Measurements from ENCODE around the gene FADD.
"Not testable (repeated sequence)": the region's sequence is repeated elsewhere in the genome, so short reads cannot be mapped to it uniquely, and the experiment has no call there.

The FADD gene

GRCh38 chr11:70182266-70182665 is 20.8 kb upstream of the FADD start:
- DNase-seq (ENCODE audit: low read depth): no peak

- DNase-seq (ENCODE audit: low read depth): no peak
These were observed 20.1 kb upstream of the FADD start for GRCh38 chr11:70183032-70183431.

GRCh38 chr11:70183483-70184176 is 19.5 kb upstream of the FADD start:
- DNase-seq (ENCODE audit: low read depth): no peak

GRCh38 chr11:70184396-70184795 is 18.7 kb upstream of the FADD start:
- no peak for DNase-seq (ENCODE audit: low read depth)

- DNase-seq (ENCODE audit: low read depth): no peak
These were observed 17.6 kb upstream of the FADD start for GRCh38 chr11:70185348-70186055.

- no peak for DNase-seq (ENCODE audit: low read depth)
These were observed 16.7 kb upstream of the FADD start for GRCh38 chr11:70186420-70186819.

- DNase-seq (ENCODE audit: low read depth): no peak
These were observed 16.2 kb upstream of the FADD start for GRCh38 chr11:70186936-70187335.

- no peak for DNase-seq (ENCODE audit: low read depth)
These were observed 15.3 kb upstream of the FADD start for GRCh38 chr11:70187771-70188170.

- DNase-seq (ENCODE audit: low read depth): no peak
These were observed 13.5 kb upstream of the FADD start for GRCh38 chr11:70189622-70190021.

- DNase-seq (ENCODE audit: low read depth): no peak
These were observed 11.5 kb upstream of the FADD start for GRCh38 chr11:70191495-70192140.

- DNase-seq (ENCODE audit: low read depth): no peak
These were observed 10.3 kb upstream of the FADD start for GRCh38 chr11:70192666-70193410.

- DNase-seq (ENCODE audit: low read depth): no peak
These were observed 9.4 kb upstream of the FADD start for GRCh38 chr11:70193411-70194292.

- no peak for DNase-seq (ENCODE audit: low read depth)
These were observed 8.0 kb upstream of the FADD start for GRCh38 chr11:70194792-70195791.

GRCh38 chr11:70200212-70200844 is 2.8 kb upstream of the FADD start:
- DNase-seq (ENCODE audit: low read depth): no peak

- not testable (repeated sequence) for DNase-seq (ENCODE audit: low read depth)
These were observed 2.0 kb upstream of the FADD start for GRCh38 chr11:70201047-70201446.

GRCh38 chr11:70201882-70202861 is 924 bp upstream of the FADD start:
- no peak for DNase-seq (ENCODE audit: low read depth)

GRCh38 chr11:70203751-70204465 is 812 bp downstream of the FADD start:
- DNase-seq (ENCODE audit: low read depth): peak; percentile 94

GRCh38 chr11:70204466-70204799 is 1.3 kb downstream of the FADD start:
- DNase-seq (ENCODE audit: low read depth): no peak

Measured in stimulated activated CD4-positive, alpha-beta T cell treated with anti-CD3 and anti-CD28 coated beads, Interleukin-2, amount 100 ng/mL, for 4 hours (primary cell).